DMS114 treated with DMSO at 0.1 percent for 48 hours (cell line): Measurements from ENCODE around the gene KDM4B.
"Not testable (repeated sequence)": the region's sequence is repeated elsewhere in the genome, so short reads cannot be mapped to it uniquely, and the experiment has no call there.

Experiments
- DNase-seq: peaks from one replicate; lab custom pipeline; 2025; ENCODE audit not compliant: unreplicated experiment; lab: John Stamatoyannopoulos, UW

KDM4B gene

GRCh38 chr19:4968462-4969291, at the start of gene KDM4B:
Gene KDM4B (plus strand): TSS chr19:4969113. CDS start chr19:5032891, 63,778 bp downstream.
- DNase-seq, result peak; percentile 91

GRCh38 chr19:4922530-4923275, 46.2 kb upstream of the KDM4B start:
- no peak for DNase-seq

- DNase-seq, result no peak
Observed at GRCh38 chr19:4923276-4923747, 45.6 kb upstream of the KDM4B start.

- DNase-seq, result no peak
Observed at GRCh38 chr19:4929186-4929585, 39.7 kb upstream of the KDM4B start.

- no peak for DNase-seq
Observed at GRCh38 chr19:4930664-4931063, 38.2 kb upstream of the KDM4B start.

GRCh38 chr19:4932711-4933110, 36.2 kb upstream of the KDM4B start:
- no peak for DNase-seq

- no peak for DNase-seq
Observed at GRCh38 chr19:4933528-4933927, 35.4 kb upstream of the KDM4B start.

GRCh38 chr19:4935444-4935843, 33.5 kb upstream of the KDM4B start:
- DNase-seq, result no peak

GRCh38 chr19:4937060-4937459, 31.9 kb upstream of the KDM4B start:
- no peak for DNase-seq

GRCh38 chr19:4938461-4938860, 30.5 kb upstream of the KDM4B start:
- not testable (repeated sequence) for DNase-seq

GRCh38 chr19:4939466-4939865, 29.4 kb upstream of the KDM4B start:
- DNase-seq, result no peak

- DNase-seq, result not testable (repeated sequence)
Observed at GRCh38 chr19:4941638-4942169, 27.2 kb upstream of the KDM4B start.

GRCh38 chr19:4950650-4951049, 18.3 kb upstream of the KDM4B start:
- not testable (repeated sequence) for DNase-seq

- no peak for DNase-seq
Observed at GRCh38 chr19:4951656-4952055, 17.3 kb upstream of the KDM4B start.

- DNase-seq, result no peak
Observed at GRCh38 chr19:4952945-4953344, 16.0 kb upstream of the KDM4B start.

GRCh38 chr19:4954320-4955149, 14.4 kb upstream of the KDM4B start:
- DNase-seq, result not testable (repeated sequence)

- DNase-seq, result no peak
Observed at GRCh38 chr19:4955274-4955673, 13.6 kb upstream of the KDM4B start.

GRCh38 chr19:4957981-4958380, 10.9 kb upstream of the KDM4B start:
- no peak for DNase-seq

- no peak for DNase-seq
Observed at GRCh38 chr19:4962085-4962619, 6.8 kb upstream of the KDM4B start.

- DNase-seq, result no peak
Observed at GRCh38 chr19:4965061-4965460, 3.9 kb upstream of the KDM4B start.

GRCh38 chr19:4966591-4966990, 2.3 kb upstream of the KDM4B start:
- no peak for DNase-seq
